Activated naive CD4-positive, alpha-beta T cell (primary cell): ENCODE data around the gene GRAMD4.
"Not testable (repeated sequence)": the region's sequence is repeated elsewhere in the genome, so short reads cannot be mapped to it uniquely, and the experiment has no call there.

Experiments used
- DNase-seq, 4 experiments: peaks; one replicate each; lab custom pipeline; 2025; lab: John Stamatoyannopoulos, UW

GRAMD4 gene

GRCh38 chr22:46637711-46638600 is 17.8 kb downstream of the GRAMD4 start:
- DNase-seq, result no peak

- DNase-seq, result no peak
These were observed 18.6 kb downstream of the GRAMD4 start for GRCh38 chr22:46638601-46639431.

- DNase-seq, result no peak
These were observed 19.7 kb downstream of the GRAMD4 start for GRCh38 chr22:46639843-46640242.

- no peak for DNase-seq
These were observed 20.3 kb downstream of the GRAMD4 start for GRCh38 chr22:46640293-46641055.

GRCh38 chr22:46641811-46642266 is 21.7 kb downstream of the GRAMD4 start:
- DNase-seq, result no peak

- DNase-seq, result not testable (repeated sequence)
These were observed 22.8 kb downstream of the GRAMD4 start for GRCh38 chr22:46642840-46643480.

- no peak for DNase-seq
These were observed 26.5 kb downstream of the GRAMD4 start for GRCh38 chr22:46646531-46647215.

- not testable (repeated sequence) for DNase-seq
These were observed 28.1 kb downstream of the GRAMD4 start for GRCh38 chr22:46648225-46648820.

- DNase-seq, result no peak
These were observed 29.2 kb downstream of the GRAMD4 start for GRCh38 chr22:46649141-46650077.

- no peak for DNase-seq
These were observed 30.1 kb downstream of the GRAMD4 start for GRCh38 chr22:46650078-46650810.

GRCh38 chr22:46651316-46651715 is 31.1 kb downstream of the GRAMD4 start:
- DNase-seq, result no peak

- DNase-seq, result no peak
These were observed 32.1 kb downstream of the GRAMD4 start for GRCh38 chr22:46652081-46652846.

GRCh38 chr22:46652847-46653331 is 32.7 kb downstream of the GRAMD4 start:
- no peak for DNase-seq

- DNase-seq, result no peak
These were observed 33.4 kb downstream of the GRAMD4 start for GRCh38 chr22:46653596-46653995.

- DNase-seq, result no peak
These were observed 34.2 kb downstream of the GRAMD4 start for GRCh38 chr22:46654426-46654825.

GRCh38 chr22:46654927-46655595 is 34.9 kb downstream of the GRAMD4 start:
- DNase-seq, result no peak
